Activated naive CD4-positive, alpha-beta T cell treated with anti-CD3 and anti-CD28 coated beads, Interleukin-2, amount 50 U/mL, for 16 hours (primary cell): ENCODE measurements around the gene TRIM44.
"Not testable (repeated sequence)": the region's sequence is repeated elsewhere in the genome, so short reads cannot be mapped to it uniquely, and the experiment has no call there.

Experiments used
- DNase-seq: peaks from one replicate; pipeline ENCODE4 v3.0.0-alpha.2; 2020

The TRIM44 gene

DNA sequence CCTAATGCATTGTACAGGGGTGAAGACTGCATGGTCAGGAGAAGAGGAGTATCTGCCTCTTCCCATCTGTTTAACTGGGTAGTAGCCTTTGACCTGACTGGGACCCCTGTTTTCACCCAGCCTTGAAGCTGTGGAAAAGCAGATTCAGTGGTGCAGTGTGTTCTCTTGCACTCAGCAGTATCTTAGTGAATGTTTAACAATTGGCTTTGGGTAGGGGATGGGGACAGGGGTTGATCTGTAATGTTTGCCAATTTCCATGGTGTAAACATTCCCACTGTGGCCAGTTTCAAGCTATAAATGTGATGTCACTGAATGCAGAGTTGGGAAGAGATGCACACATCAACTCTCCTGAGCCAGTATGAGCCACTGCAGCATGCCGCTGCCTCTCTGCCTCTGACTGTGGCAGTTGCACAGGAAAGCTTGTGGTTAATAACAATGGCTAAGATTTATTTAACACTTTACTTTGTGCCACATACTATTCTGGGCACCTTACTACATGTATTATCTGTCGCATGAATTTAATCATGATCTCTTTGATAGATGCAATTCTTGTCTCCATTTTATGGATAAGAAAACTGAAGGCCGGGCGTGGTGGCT is 28.6 kb upstream of the TRIM44 start:
- no peak for DNase-seq

DNA sequence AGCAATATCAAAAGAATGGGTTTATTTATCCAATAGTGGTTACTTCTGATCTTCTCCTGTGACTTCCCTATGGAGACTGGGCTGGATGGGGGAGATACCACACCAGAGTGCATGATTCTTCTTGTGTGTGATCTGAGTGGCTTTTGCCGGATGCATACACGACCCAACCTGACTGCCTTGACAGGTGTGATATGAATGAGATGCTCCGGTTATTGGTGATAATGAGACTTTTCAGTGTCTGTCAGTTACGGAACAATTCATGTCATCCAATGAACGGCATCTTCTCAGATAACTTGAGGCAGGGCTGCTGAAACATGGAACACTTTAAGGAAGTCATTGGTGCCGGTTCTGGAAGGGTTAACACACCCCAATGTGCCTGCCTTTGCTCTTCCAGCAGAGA is 26.6 kb upstream of the TRIM44 start:
- DNase-seq, result no peak

GRCh38 chr11:35639591-35640179 is 22.9 kb upstream of the TRIM44 start:
- DNase-seq, result no peak

DNA sequence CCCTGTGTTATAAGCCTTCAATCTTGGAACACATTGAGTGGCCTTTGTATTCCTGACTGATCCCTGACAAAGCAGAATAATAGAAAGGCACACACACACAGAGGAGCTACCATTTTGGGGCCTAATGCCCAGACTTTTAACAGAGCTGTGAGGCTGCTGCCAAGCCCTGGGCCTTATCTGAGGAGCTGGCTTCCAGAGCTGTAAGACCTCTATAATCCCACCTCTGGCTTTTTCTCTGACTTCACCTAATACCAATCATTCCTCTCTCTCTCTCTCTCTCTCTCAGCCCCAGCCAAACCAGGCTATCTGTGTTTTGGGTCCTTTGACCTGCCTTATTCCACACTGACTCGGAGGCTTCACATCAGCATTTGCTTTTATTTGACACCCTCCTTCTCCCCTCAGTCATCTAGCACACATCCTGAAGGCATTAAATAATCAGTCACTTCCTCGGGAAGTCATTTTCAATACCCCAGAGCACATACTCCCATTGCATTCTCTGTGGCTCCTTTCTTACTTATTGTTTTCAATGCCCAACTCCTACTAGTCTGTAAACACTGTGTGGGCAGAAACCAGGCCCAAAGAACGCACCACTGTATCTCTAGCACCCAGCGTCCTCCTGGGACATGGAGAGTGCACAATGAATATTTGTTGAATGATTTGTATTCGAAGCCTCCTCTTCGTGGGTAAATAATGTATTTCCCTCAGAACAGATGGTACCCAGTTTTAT is 21.2 kb upstream of the TRIM44 start:
- DNase-seq, result no peak

DNA sequence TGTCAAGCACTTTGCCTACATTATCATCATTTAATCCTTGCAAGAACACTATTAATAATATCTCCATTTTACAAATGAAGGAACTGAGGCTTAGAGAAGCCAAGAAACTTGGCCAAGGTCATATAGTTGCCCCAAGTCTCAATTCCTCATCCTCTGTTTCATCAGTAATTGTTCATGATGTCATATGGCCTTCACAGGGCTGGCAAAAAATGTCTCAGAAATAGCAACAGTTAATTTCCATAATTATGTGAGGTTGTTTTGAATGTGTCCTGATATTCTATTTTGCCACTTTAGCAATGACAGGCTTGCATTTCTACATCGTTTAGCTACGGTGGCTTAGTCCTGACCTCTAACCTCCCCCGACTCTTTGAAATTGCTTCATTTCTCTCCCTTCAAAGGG is 20.6 kb upstream of the TRIM44 start:
- DNase-seq, result no peak

- no peak for DNase-seq
These were observed 15.0 kb upstream of the TRIM44 start for GRCh38 chr11:35647421-35648093.

DNA sequence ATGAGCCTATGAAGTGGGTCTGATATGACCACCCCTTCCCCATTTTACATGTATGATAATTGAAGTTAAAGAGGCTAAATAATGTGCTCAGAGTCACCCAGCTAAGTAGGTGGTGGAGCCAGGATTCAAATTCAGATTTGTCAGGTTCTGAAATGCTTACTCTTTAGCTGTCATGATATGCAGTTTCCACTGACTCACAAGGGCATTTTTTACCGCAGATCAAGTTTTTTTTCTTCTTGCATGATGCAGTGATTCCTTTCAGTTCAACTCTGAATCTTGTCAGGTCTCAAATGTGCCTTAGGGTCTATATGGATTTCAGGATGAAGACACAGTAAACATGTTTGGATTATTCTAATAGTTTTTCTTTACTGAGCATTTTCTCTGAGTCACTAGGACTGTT is 12.6 kb upstream of the TRIM44 start:
- DNase-seq, result no peak

DNA sequence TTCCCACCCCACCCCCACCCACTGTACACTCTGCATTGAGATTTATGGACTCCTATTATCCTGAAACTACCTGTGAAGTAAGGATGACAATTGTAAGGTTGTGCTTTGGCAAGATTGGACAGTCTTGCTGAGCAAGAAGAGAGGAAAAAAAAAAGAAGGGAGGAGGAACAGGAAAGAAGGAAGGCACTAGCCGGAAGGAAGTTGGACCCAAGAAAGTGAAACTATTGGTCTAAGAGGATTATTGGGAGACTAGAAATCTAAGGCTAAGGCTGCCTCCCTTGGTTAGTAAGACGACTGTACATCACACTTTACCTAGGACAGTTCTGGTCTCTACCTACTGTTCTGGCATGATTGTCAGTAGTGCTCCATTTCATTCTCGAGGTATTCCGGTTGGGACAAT is 12.1 kb upstream of the TRIM44 start:
- DNase-seq, result no peak

DNA sequence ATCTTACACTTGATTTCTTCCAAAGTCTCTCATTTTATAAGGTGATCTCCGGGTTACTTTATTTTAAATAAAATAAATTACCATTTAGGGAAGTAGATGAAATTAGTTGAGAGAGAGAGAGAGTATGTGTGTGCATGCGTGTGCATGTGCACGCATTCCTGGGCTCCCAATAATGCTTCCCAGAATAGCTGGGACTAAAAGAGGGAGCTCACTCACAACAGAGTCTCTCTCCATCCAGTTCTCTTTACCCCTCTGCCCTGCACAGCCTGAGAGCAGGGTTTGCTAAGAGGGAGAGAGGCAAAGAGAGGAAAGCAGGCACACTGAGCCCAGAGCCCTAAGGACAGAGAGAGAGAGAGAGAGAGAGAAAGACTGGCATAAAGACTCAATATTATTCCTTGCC is 11.3 kb upstream of the TRIM44 start:
- no peak for DNase-seq

- DNase-seq, result not testable (repeated sequence)
These were observed 9.8 kb upstream of the TRIM44 start for GRCh38 chr11:35652786-35653185.

GRCh38 chr11:35654711-35655110 is 7.9 kb upstream of the TRIM44 start:
- DNase-seq, result no peak

- no peak for DNase-seq
These were observed 7.3 kb upstream of the TRIM44 start for GRCh38 chr11:35655254-35655653.

- DNase-seq, result no peak
These were observed 6.7 kb upstream of the TRIM44 start for GRCh38 chr11:35655856-35656255.

GRCh38 chr11:35658020-35658948 is 4.3 kb upstream of the TRIM44 start:
- no peak for DNase-seq

DNA sequence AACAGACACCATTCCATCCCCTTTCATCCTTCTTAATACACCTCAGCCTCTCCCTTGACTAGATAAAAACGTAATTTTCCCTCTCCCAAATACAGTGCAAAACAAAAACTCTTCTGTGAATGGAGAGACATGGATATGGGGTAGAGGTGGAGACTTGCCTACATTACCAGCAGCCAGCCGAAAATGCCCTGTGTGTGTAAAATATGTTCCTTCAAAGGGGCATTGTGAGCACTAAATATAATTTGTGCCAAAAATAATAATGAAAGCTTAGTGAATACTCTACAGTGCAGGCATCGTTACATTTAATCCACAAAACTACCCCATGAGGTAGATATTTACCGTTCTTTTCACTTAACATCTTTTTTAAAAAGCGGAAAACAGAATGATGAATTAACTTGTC is 1.0 kb upstream of the TRIM44 start:
- DNase-seq, result no peak

DNA sequence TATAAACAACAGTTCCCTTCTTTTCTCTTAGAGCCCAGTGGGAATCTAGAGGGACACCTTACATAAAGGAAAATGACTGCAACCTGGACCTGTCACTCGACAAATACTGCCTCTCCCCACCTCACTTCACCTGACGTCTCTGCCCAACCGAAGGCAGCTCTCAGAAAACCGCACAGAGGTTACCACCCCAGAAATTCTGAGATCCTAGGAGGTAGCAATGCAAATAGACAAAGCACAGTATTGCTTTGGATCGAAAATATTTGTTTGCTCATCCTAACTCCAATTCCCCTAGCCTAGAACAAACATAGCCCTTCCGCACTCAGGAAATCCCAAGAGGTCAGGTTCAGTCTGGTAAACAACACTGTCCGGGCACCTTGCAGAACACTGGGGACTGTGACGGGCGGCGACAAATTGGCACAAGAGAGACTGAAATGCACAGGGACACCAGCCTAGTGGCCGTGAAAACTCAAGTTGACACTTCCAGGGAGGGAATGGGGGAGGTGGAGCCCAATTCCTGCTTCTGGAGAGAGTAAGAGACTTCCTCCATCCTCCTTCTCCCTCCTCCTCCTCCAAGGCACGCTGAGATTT is 420 bp upstream of the TRIM44 start:
- DNase-seq, result no peak

DNA sequence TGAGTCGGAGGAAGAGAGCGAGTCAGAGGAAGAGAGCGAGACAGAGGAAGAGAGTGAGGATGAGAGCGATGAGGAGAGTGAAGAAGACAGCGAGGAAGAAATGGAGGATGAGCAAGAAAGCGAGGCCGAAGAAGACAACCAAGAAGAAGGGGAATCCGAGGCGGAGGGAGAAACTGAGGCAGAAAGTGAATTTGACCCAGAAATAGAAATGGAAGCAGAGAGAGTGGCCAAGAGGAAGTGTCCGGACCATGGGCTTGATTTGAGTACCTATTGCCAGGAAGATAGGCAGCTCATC is 780 bp downstream of the TRIM44 start:
- DNase-seq, result no peak

- DNase-seq, result no peak
These were observed 2.4 kb downstream of the TRIM44 start for GRCh38 chr11:35664977-35665441.

GRCh38 chr11:35667257-35667656 is 4.7 kb downstream of the TRIM44 start:
- DNase-seq, result no peak

GRCh38 chr11:35668350-35668749 is 5.8 kb downstream of the TRIM44 start:
- not testable (repeated sequence) for DNase-seq

- DNase-seq, result no peak
These were observed 9.0 kb downstream of the TRIM44 start for GRCh38 chr11:35671396-35672127.

- DNase-seq, result no peak
These were observed 10.0 kb downstream of the TRIM44 start for GRCh38 chr11:35672608-35673007.
